ENCODE data around the gene HLA-DOB.

GRCh38 chr6:32779036-32779435 is 37.8 kb downstream of the HLA-DOB start:
- TF ChIP-seq ATF3 (IDR thresholded peaks at IDR 0.05; ENCODE audit: borderline replicate concordance, extremely low read depth, low read depth, low read length) (no peak), ZZZ3 (IDR thresholded peaks at IDR 0.05; ENCODE audit: control insufficient read depth, insufficient read length, low read depth) (no peak), SP1 (IDR thresholded peaks at IDR 0.05; ENCODE audit: low read depth, low read length) (no peak), TCF12 (IDR thresholded peaks at IDR 0.05; ENCODE audit: low read depth, low read length) (no peak), REST (IDR thresholded peaks at IDR 0.05; ENCODE audit: low read depth, low read length) (no peak), CTCF (IDR thresholded peaks at IDR 0.05 in 2 of 3, conservative IDR thresholded peaks at IDR 0.05 in 1 of 3; ENCODE audit: control insufficient read depth in 2 of 3, extremely low read depth in 1 of 3, insufficient read depth in 1 of 3, low read depth in 3 of 3, low read length in 3 of 3) (no peak), SMC3 (IDR thresholded peaks at IDR 0.05; ENCODE audit: borderline replicate concordance, low read length) (no peak), CREB1 (IDR thresholded peaks at IDR 0.05; ENCODE audit: low read depth) (no peak), ZBTB11 (CRISPR knock-in tag; IDR thresholded peaks at IDR 0.05) (no peak), EED (IDR thresholded peaks at IDR 0.05; ENCODE audit: low read depth) (no peak), POLR2AphosphoS5 (IDR thresholded peaks at IDR 0.05; ENCODE audit: low read length) (no peak)

Measured in GM12878 (cell line).